GM21447 (cell line): ENCODE data around the gene CDY1B.
"Not testable (repeated sequence)": the region's sequence is repeated elsewhere in the genome, so short reads cannot be mapped to it uniquely, and the experiment has no call there.

ENCODE experiments used
- ATAC-seq: cut with Tn5 transposase; IDR thresholded peaks from one replicate; pipeline ENCODE4 v1.9.1; 2021; ENCODE audit not compliant: unreplicated experiment

CDY1B gene, protein sequence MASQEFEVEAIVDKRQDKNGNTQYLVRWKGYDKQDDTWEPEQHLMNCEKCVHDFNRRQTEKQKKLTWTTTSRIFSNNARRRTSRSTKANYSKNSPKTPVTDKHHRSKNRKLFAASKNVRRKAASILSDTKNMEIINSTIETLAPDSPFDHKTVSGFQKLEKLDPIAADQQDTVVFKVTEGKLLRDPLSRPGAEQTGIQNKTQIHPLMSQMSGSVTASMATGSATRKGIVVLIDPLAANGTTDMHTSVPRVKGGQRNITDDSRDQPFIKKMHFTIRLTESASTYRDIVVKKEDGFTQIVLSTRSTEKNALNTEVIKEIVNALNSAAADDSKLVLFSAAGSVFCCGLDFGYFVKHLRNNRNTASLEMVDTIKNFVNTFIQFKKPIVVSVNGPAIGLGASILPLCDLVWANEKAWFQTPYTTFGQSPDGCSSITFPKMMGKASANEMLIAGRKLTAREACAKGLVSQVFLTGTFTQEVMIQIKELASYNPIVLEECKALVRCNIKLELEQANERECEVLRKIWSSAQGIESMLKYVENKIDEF

DNA sequence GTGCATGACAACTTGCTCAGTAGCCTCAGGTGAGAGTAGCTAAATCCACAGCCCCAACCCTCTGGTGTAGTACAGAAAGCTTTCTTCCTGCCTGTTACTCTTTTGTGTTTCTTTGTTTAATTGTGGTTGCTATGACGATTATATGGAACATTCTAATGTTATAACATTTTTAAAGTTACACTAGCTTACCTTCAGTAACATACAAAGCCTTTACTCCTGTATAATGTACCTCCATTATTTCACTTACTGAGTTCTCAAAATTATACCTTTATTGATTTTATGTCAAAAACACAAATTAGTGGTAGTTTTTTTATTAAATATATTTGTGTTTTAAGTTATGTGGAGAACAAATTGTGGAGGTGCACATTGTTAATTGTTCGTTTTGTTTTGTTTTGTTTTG, at the start of gene CDY1B:
TSS of gene CDY1B (minus strand) at position 101 of the 400 bp plus-strand sequence. CDS start 331 bp downstream, outside the sequence.
- not testable (repeated sequence) for ATAC-seq

DNA sequence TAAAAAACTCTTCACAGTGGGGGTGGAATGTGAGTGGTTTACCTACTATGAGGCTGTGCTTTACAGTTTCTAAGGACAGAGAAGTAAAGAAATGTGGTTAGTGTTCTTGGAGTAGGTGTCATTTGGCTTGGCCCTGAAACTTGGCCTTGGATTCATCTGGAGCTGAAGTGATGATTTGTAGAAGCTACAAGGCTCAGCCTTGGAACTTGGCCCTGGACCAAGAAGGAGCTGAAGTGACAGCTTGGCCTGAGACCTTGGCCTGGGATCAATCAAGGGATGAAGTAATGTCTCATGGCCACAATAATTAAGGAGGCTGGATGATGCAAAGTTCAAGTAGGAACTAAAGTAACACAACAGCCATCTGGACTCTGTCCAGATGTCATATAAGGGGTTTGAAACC, 1.7 kb upstream of the CDY1B start:
- not testable (repeated sequence) for ATAC-seq

DNA sequence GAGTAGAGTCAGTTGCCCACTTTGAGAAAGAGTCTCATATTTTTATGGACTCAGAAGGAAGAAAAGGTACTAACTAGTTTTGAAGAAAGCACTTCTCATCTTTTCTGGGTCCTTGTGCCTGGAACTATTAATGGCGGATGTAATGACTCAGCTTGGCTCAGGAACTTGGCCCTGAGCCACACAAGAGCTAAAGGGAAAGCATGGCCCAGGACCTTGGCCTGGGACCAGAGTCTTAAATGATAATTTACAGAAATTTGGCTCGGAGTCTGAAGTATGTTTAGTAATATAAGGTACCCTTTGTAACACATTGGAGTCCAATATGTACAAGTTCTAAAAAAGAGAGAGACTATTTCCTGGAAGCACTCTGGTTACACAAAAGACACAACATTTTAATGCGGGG, 4.6 kb downstream of the CDY1B start:
- not testable (repeated sequence) for ATAC-seq

DNA sequence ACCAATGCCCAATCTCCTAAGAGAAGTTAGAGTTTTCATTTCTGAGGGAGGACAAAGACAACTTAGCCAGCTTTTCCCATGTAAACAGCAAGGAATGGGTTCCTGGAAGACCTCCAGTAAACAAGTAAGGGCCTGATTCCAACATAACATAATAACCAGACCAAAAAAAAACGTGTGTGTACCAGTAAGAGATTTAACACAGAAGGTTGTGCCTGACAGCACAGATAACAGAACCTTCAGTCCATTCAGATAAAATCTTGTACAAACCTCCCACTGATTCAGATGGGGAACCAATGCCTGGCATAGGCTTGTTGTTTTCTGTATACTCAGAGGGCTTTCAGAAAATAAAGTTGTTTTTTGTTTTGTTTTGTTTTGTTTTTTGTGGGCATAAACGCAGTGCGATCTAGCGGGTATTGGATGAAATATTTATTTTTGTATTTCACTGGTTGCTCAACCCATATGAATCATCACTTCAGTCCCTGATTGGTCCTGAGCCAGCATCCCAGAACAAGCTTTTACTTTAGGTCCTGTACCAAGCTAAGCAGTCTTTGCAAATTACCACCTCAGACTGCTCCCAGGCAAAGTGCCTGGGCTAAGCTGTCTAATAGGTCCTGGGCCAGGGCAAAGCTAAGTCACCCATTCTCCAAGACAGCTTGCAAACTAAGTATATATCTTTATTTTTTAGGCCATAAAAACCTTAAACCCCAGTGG, 8.7 kb downstream of the CDY1B start:
- ATAC-seq, result not testable (repeated sequence)

DNA sequence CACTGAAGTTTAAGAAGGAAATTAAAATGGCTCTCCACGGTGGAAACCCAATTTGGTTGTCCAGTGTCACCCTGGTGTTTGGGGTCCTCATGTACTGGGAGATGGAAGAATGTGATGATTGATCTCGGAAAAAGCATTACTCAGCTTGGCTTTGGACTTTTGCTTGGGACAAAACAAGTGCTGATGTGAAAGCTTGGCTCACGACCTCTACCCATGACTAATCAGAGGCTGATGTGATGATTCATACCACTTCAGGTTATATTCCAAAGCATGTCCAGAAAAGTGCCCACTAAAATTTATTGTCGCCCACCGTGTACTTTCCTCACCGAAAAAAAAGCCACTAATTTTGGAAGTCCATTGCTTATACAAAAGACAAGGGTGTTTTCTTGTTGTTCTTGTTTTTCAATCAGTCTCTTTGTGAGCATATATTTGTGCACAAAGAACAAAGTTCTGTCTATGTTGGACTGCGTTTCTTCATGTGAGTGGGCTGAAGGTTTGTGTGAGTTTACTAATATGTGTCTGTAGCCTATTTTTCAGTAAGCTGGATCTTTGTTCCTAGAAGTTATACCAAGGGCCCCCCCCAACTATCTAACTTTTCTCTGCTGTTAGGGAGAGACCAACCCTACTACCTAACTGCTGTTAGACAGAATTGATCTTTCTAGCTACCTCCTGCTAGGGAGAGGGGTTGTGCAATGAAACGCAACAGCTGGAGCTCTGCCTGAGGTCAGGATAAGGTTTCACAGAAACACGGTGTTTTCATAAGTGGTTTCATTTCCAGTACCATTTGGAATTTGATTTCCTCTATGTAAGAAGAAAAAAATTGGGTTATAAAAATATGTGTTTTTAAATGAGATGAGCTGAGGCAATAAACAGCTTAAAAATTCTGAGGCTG, 21.4 kb downstream of the CDY1B start:
- not testable (repeated sequence) for ATAC-seq
